Astrocyte (in vitro differentiated cells and primary cell): ENCODE data around the gene NBPF9. TPM values are rescaled to one million over a fixed set of nuclear protein-coding genes. Genes with fewer than 3 reads are reported as not detected.
"Not testable (repeated sequence)": the region's sequence is repeated elsewhere in the genome, so short reads cannot be mapped to it uniquely, and the experiment has no call there.

Experiments
- DNase-seq: peaks from one replicate; pipeline ENCODE4 v3.0.0-alpha.2; 2010; ENCODE audit warnings: low read depth
- FAIRE-seq: peaks from 2 replicates; lab custom pipeline; 2011; peaks lifted over from hg19 to GRCh38; lab: Jason Lieb, UNC
- H2AFZ ChIP-seq: 2 replicates; pipeline ENCODE4 v1.6.0; 2012; ENCODE audit warnings: low read depth, low read length, inconsistent platforms
- H3K27ac ChIP-seq: 2 replicates; pipeline ENCODE4 v1.5.1; 2011; ENCODE audit warnings: low read depth, low read length, inconsistent platforms
- H3K27me3 ChIP-seq: 2 replicates; pipeline ENCODE4 v1.6.0; 2011; ENCODE audit warnings: low read length, inconsistent platforms; ENCODE audit not compliant: insufficient read depth
- H3K36me3 ChIP-seq: 2 replicates; pipeline ENCODE4 v1.5.1; 2011; ENCODE audit warnings: low read length, inconsistent platforms; ENCODE audit not compliant: insufficient read depth
- H3K4me1 ChIP-seq: 2 replicates; pipeline ENCODE4 v1.5.1; 2011; ENCODE audit warnings: low read length, inconsistent platforms; ENCODE audit not compliant: insufficient read depth
- H3K4me2 ChIP-seq: 2 replicates; pipeline ENCODE4 v1.6.0; 2012; ENCODE audit warnings: low read length, inconsistent platforms
- H3K4me3 ChIP-seq: 2 replicates; pipeline ENCODE4 v1.5.1; 2011; ENCODE audit warnings: low read depth, mild to moderate bottlenecking, low read length, inconsistent platforms; ENCODE audit not compliant: insufficient read depth
- H3K79me2 ChIP-seq: 2 replicates; pipeline ENCODE4 v1.6.0; 2012; ENCODE audit warnings: mild to moderate bottlenecking, low read length, inconsistent platforms; ENCODE audit not compliant: insufficient read depth
- H3K9ac ChIP-seq: 2 replicates; pipeline ENCODE4 v1.6.0; 2012; ENCODE audit warnings: mild to moderate bottlenecking, low read length, inconsistent platforms
- H3K9me3 ChIP-seq: 2 replicates; pipeline ENCODE4 v1.5.1; 2012; ENCODE audit warnings: low read depth, mild to moderate bottlenecking, low read length, inconsistent platforms; ENCODE audit not compliant: insufficient read depth
- H4K20me1 ChIP-seq: 2 replicates; pipeline ENCODE4 v1.6.0; 2012; ENCODE audit warnings: low read length, inconsistent platforms; ENCODE audit not compliant: insufficient read depth
- H3K27ac Mint-ChIP-seq: one replicate; pipeline ENCODE4 v1.8.0; 2021; ENCODE audit warnings: mild to moderate bottlenecking, mixed read lengths; ENCODE audit not compliant: unreplicated experiment
- H3K27me3 Mint-ChIP-seq: one replicate; pipeline ENCODE4 v1.8.0; 2021; ENCODE audit warnings: low read depth, mixed read lengths; ENCODE audit not compliant: unreplicated experiment
- H3K36me3 Mint-ChIP-seq: one replicate; pipeline ENCODE4 v1.8.0; 2021; ENCODE audit warnings: low read depth, mixed read lengths; ENCODE audit not compliant: unreplicated experiment
- H3K4me1 Mint-ChIP-seq: one replicate; pipeline ENCODE4 v1.8.0; 2021; ENCODE audit warnings: low read depth, mixed read lengths; ENCODE audit not compliant: unreplicated experiment
- H3K4me3 Mint-ChIP-seq: one replicate; pipeline ENCODE4 v1.8.0; 2021; ENCODE audit warnings: mild to moderate bottlenecking, moderate library complexity, mixed read lengths; ENCODE audit not compliant: unreplicated experiment
- H3K9me3 Mint-ChIP-seq: one replicate; pipeline ENCODE4 v1.8.0; 2021; ENCODE audit warnings: mild to moderate bottlenecking, mixed read lengths; ENCODE audit not compliant: unreplicated experiment
- total RNA-seq: library from RNA; stranded (reverse); gene quantifications from 2 replicates; pipeline ENCODE4 v1.2.1, GENCODE V29; 2021

NBPF9 gene
- total RNA-seq, 1 donor from 2014 or later, result 19.5 TPM

DNA sequence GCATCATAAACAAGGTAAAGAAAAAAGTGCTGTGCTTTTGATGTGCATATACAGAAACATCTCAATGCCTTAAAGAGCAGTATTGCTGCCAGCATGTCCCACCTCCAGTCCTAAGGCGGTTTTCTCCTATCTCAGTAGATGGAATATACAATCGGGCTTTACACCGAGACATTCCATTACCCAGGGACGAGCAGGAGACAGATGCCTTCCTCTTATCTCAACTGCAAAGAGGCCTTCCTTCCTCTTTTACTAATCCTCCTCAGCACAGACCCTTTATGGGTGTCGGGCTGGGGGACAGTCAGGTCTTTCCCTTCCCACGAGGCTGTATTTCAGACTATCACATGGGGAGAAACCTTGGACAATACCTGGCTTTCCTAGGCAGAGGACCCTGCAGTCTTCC lies 10.2 kb downstream of the NBPF9 start:
- not testable (repeated sequence) for H3K27ac ChIP-seq, H3K4me1 Mint-ChIP-seq, H3K27ac Mint-ChIP-seq, H3K4me3 Mint-ChIP-seq, H3K79me2 ChIP-seq, DNase-seq, H3K27me3 ChIP-seq, H3K9me3 Mint-ChIP-seq, H4K20me1 ChIP-seq, H3K9ac ChIP-seq, H3K4me1 ChIP-seq, H3K4me2 ChIP-seq, H3K4me3 ChIP-seq, H3K9me3 ChIP-seq, FAIRE-seq, H3K36me3 Mint-ChIP-seq, H3K36me3 ChIP-seq, H3K27me3 Mint-ChIP-seq, H2AFZ ChIP-seq

- not testable (repeated sequence) for H2AFZ ChIP-seq, H3K4me2 ChIP-seq, H3K36me3 ChIP-seq, H3K27ac ChIP-seq, H3K4me3 Mint-ChIP-seq, H3K79me2 ChIP-seq, H3K9ac ChIP-seq, H3K27me3 Mint-ChIP-seq, H3K9me3 ChIP-seq, H4K20me1 ChIP-seq, H3K9me3 Mint-ChIP-seq, FAIRE-seq, H3K27ac Mint-ChIP-seq, DNase-seq, H3K27me3 ChIP-seq, H3K4me1 ChIP-seq, H3K4me3 ChIP-seq, H3K36me3 Mint-ChIP-seq, H3K4me1 Mint-ChIP-seq
These were observed 27.7 kb downstream of the NBPF9 start for GRCh38 chr1:149075505-149076127.

DNA sequence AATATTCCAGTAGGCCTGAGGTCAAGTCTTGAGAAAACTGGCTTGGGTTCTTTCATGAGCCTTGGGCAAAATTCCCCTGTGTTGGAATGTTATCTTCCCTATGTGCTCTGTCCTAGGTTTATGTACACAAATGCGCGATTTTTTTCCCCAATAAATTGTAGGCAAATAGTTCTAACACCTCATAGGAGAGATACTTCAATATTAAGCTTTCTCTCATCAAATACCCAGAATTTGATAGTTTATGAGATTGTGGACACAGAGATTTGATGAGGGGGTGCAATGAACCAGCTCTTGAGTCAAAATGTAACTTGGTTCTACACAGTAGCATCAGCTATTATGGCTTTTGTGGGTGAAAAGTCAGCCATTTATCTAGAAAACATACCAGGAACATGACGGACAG lies 38.7 kb downstream of the NBPF9 start:
- not testable (repeated sequence) for H3K4me1 ChIP-seq, H3K36me3 ChIP-seq, H3K9me3 Mint-ChIP-seq, DNase-seq, H3K9ac ChIP-seq, H3K79me2 ChIP-seq, H3K4me1 Mint-ChIP-seq, H3K4me3 Mint-ChIP-seq, H3K9me3 ChIP-seq, H3K4me3 ChIP-seq, H3K27me3 ChIP-seq, H2AFZ ChIP-seq, H3K4me2 ChIP-seq, H3K27me3 Mint-ChIP-seq, H3K36me3 Mint-ChIP-seq, H3K27ac ChIP-seq, FAIRE-seq, H3K27ac Mint-ChIP-seq, H4K20me1 ChIP-seq

DNA sequence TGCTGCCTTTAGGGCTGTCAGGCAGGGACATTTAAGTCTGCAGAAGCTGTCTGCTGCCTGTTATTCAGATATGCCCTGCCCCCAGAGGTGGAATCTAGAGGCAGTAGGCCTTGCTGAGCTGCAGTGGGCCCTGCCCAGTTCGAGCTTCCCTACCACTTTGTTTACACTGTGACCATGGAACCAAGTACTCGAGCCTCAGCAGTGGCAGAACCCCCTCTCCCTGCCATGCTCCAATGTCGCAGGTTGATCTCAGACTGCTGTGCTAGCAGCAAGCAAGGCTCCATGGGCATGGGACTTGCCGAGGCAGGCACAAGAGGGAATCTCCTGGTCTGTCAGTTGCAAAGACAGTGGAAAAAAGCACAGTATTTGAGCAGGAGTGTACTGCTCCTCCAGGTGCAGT lies 60.3 kb downstream of the NBPF9 start:
- H4K20me1 ChIP-seq, H3K9me3 ChIP-seq, H3K4me2 ChIP-seq, H3K4me1 Mint-ChIP-seq, H3K27me3 Mint-ChIP-seq, H3K27ac Mint-ChIP-seq, FAIRE-seq, H3K36me3 ChIP-seq, H3K79me2 ChIP-seq, H3K27me3 ChIP-seq, H3K9ac ChIP-seq, H3K4me3 Mint-ChIP-seq, H3K4me1 ChIP-seq, H3K9me3 Mint-ChIP-seq, H3K4me3 ChIP-seq, H3K27ac ChIP-seq, H2AFZ ChIP-seq, H3K36me3 Mint-ChIP-seq, DNase-seq: not testable (repeated sequence)

- not testable (repeated sequence) for H4K20me1 ChIP-seq, H2AFZ ChIP-seq, H3K4me1 ChIP-seq, H3K36me3 ChIP-seq, H3K4me3 ChIP-seq, H3K27me3 Mint-ChIP-seq, H3K27me3 ChIP-seq, H3K9me3 ChIP-seq, H3K4me3 Mint-ChIP-seq, H3K27ac ChIP-seq, H3K4me2 ChIP-seq, FAIRE-seq, H3K79me2 ChIP-seq, H3K9ac ChIP-seq, H3K9me3 Mint-ChIP-seq, H3K36me3 Mint-ChIP-seq, H3K27ac Mint-ChIP-seq, DNase-seq, H3K4me1 Mint-ChIP-seq
These were observed 69.4 kb downstream of the NBPF9 start for GRCh38 chr1:149033916-149034315.

DNA sequence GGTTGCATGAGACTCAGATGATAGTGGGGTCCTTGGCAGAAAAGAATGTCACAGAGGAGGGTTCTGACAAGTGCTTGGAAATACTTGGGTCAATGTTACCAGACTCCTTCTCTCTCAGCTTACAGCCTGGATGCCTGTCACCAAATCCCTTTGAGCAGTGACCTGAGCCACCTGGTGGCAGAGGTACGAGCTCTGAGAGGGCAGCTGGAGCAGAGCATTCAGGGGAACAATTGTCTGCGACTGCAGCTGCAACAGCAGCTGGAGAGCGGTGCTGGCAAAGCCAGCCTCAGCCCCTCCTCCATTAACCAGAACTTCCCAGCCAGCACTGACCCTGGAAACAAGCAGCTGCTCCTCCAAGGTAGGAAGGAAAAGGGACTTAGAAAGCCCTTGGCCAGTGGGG lies 79.0 kb downstream of the NBPF9 start:
- not testable (repeated sequence) for H3K36me3 ChIP-seq, H2AFZ ChIP-seq, H3K9ac ChIP-seq, H3K4me3 ChIP-seq, H4K20me1 ChIP-seq, H3K9me3 ChIP-seq, H3K79me2 ChIP-seq, H3K9me3 Mint-ChIP-seq, DNase-seq, H3K4me2 ChIP-seq, H3K27ac ChIP-seq, H3K4me1 ChIP-seq, H3K36me3 Mint-ChIP-seq, H3K27me3 Mint-ChIP-seq, H3K27ac Mint-ChIP-seq, H3K4me3 Mint-ChIP-seq, FAIRE-seq, H3K4me1 Mint-ChIP-seq, H3K27me3 ChIP-seq
